Bone marrow (tissue), 2 donors: ENCODE measurements around the gene EPHB2.
"Not testable (repeated sequence)": the region's sequence is repeated elsewhere in the genome, so short reads cannot be mapped to it uniquely, and the experiment has no call there.

Source experiments
- DNase-seq, 2 donors: peaks; one replicate each; lab custom pipeline; 2025; lab: John Stamatoyannopoulos, UW

The EPHB2 gene

DNA sequence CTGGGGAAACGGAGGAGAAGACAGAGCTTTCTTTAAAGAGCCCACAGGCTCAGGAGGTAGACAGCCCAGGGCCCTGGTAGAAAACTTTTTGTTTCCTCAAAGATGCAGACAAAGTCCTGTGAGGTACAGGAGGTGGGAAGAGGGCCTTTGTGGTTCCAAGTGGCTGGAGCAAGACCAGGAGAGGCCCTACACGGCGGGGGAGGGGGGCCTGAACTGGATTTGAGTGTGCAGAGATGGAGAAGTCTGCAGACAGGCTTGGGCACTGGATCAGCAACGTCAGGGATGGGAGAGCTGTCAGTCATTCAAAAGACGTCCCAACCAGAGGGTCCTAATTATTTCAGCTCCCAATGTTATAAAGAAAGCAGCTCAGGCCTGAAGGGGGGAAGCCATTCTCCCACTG is 126.2 kb downstream of the EPHB2 start:
- DNase-seq, result no peak

DNA sequence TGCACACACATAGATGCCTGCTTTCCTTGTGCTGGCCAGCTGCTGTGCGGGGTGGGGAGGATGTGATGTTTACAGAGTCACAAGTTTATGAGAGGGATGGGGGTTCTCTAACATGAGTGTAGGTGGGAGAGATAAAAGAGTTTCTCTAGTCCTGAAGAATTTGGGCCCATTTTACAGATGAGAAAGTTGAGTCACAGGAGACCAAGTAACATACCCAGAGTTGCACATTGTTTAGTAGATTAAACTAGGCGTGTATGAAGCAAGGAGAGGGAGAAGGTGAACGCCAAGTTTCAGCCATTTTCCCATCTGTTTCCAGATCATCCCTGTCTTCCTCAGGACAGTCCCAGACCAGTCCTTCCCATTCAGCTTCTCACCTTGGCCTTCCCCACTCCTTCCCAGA is 126.7 kb downstream of the EPHB2 start:
- DNase-seq, result no peak

DNA sequence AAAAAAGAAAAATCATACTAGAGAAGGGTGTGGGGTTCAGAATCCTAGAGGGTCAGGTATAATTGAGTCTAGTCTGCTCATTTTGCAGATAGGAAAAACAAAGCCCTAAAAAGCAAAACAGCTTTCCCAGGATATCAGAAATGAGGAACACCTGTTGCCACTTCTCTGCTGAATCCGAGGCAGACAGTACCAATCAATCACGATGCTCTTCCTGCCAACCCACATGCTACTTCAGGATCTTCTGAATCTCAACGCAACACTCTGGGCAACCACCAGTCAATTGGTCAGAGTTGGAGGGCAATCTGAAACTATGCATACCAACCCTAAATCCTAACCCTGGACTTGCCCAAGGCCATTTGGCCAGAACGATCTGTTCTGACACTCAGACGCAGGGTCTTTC is 128.3 kb downstream of the EPHB2 start:
- no peak for DNase-seq

DNA sequence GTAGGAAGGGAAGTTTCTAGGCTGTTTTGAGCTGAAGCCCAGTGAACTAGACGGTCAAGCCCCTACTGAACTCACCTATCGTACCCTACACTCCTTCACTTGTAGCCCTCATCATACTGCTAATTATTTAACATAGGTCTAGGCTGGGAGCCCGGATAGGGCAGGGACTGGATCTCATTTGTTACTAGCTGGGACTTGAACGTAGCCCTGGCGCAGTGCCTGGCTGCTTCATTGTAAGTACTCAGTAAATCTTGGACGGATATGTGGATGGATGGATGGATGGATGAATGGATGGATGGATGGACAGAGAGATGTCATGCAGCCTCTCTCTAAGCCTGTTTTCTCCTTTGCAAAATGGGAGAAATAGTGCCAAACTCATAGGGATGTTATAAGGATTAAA is 129.2 kb downstream of the EPHB2 start:
- DNase-seq, result no peak

DNA sequence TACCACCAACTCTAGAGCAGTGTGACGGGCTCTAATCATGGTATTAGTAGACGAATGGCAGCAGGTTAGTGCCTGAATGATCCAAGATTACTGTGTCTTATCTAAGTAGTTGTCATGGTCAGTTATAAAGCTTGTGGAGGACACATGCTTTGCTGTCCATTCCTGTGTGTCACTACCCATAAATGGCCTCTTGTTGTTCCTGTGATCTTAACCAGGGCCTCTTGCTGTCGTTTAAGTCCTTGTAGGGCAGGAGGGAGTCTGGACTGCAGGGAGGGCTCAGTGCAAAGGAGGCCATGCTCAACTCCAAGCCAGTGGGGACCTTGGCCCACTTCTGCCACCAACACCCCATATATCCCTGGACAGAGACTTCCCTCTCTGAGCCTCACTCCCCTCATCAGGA is 130.5 kb downstream of the EPHB2 start:
- DNase-seq, result no peak

DNA sequence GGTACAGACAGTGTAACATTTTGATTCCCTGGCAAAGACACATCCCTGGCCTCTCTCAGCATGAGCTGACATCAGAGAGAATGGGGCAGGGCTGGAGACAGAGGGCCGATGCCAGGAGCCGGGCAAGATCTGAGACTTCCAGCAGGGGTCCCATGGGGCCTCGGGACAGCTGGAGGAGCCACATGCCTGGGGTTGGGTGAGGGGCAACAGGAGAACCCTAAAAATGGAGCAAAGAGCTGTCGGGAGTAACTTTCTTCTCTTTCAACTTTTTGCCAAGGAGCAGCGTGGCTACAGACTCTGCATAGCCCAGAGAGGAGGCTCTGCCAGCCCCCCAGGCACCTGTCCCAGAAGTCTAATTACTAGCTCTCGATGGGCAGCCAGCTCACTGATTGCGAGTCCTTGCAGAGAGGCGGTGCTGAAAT is 131.2 kb downstream of the EPHB2 start:
- no peak for DNase-seq

DNA sequence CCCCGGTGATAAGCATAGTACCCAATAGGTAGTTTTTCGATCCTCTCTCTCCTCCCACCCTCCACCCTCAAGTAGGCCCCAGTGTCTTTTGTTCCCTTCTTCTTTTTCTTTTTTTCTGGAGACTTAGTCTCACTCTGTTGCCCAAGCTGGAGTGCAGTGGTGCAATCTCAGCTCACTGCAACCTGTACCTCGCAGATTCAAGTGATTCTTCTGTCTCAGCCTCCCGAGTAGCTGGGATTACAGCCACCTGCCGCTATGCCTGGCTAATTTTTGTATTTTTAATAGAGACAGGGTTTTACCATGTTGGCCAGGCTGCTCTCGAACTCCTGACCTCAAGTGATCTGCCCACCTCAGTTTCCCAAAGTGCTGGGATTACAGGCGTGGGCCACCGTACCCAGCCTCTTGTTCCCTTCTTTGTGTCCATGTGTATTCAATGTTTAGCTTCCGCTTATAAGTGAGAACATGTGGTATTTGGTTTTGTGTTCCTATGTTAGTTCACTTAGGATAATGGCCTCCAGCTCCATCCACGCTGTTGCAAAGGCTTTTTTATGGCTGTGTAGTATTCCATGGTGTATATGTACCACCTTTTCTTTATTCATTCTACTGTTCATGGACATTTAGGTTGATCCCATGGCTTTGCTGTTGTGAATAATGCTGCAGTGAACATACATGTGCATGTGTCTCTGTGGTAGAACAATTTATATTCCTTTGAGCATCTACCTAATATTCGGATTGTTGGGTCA is 133.0 kb downstream of the EPHB2 start:
- DNase-seq, result not testable (repeated sequence)

DNA sequence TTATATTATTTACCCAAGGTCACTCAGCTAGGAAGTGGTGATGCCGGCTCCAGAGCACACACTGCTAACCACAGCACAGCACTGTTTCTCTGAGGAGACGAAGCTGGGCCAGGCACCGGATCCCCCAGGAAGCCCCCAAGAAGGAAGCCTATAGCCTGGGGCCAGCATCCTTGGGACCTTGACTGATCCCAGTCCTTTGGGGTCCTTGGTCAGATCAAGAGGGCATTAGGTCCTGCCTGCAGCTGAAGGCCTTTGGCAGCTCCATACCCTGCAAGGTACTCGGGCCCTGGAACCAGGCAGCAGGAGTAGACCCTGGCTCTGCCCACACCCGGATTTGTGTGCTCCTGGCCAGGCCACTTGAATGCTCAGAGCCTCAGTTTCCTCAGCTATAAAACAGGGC is 134.0 kb downstream of the EPHB2 start:
- no peak for DNase-seq

DNA sequence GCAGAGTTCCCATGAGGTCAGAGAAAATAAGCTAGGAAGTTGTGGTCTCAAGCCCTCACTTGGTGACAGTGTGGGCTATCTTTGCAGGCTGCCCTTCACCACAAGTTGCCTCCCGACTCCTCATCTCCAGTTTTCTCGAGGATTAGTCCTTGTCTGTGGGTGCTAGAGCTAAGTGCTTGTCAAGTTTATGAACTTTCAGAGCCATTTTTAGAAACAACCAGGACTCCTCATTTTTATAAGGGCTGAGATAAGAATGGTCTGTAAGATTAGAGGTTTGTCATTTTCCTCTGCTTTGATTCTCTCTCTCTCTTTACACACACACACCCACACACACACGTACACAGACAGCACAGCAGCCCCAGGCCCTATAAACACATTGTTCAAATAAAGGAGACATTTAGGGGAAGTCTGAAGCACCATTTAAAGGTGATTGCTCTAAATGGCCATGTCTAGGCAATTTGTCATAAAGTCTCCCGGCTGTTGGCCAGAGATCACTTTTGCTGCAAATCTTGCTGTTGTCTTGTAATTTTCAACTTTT is 134.8 kb downstream of the EPHB2 start:
- no peak for DNase-seq

GRCh38 chr1:22846458-22846857 is 135.8 kb downstream of the EPHB2 start:
- no peak for DNase-seq

GRCh38 chr1:22847249-22847648 is 136.6 kb downstream of the EPHB2 start:
- DNase-seq, result no peak

DNA sequence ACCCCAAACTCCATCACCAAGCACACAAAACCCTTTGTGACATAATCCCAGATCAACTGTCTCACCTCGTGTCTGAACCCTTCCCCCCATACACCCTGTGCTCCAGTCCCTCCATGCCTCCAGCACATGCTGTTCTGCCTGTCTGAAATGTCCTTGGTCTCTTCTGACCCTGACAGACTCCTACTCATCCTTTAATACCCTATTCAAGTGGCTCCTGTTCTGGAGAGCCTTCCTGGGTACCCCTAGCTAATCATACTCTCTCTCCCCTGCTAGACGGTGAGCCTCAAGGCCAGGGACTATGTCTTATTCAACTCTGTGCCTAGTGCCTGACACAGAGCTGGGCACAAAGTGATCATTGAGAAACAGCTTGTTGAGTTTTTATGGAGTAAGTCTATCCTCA is 137.1 kb downstream of the EPHB2 start:
- DNase-seq, result no peak

- DNase-seq, result no peak
Measured at GRCh38 chr1:22848405-22848804, 137.8 kb downstream of the EPHB2 start.

GRCh38 chr1:22849770-22850169 is 139.1 kb downstream of the EPHB2 start:
- DNase-seq, result no peak

DNA sequence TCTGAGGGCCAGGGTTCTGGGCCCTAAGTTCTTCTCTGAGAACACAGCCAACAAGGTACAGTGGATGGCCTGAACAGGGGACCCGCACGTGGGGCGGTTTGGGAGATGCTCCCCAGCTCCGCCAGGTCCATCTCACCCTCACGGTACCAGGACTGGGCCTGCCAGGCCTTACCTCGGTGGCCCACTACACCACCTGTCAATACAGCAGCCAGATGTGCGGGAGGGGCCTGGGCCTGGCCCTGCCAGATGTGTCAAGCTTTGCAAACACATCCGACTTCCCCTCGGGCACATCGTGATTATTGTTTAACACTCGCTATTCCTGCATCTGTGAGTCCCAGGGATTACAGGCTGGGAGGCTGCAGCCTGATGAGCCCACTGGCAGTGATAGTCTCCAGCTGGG is 139.6 kb downstream of the EPHB2 start:
- DNase-seq, result no peak

DNA sequence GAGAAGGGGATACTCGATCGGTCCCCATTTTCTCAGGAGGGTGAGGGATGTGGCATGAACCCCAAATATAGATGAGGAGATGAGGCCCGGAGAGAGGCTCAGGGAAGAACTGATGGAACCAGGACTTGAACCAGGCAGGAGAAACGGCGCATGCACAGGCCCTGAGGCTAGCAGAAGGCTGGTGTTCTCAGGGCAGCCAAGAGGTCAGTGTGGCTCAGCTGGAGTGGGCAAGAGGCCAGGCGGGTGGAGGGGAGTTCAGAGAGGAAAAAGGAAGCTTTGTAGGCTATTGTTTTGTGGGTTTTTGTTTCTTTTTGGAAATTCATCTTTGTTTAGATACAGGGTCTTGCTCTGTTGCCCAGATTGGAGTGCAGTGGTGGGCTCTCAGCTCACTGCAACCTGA is 140.0 kb downstream of the EPHB2 start:
- no peak for DNase-seq

GRCh38 chr1:22851517-22851916 is 140.9 kb downstream of the EPHB2 start:
- no peak for DNase-seq

DNA sequence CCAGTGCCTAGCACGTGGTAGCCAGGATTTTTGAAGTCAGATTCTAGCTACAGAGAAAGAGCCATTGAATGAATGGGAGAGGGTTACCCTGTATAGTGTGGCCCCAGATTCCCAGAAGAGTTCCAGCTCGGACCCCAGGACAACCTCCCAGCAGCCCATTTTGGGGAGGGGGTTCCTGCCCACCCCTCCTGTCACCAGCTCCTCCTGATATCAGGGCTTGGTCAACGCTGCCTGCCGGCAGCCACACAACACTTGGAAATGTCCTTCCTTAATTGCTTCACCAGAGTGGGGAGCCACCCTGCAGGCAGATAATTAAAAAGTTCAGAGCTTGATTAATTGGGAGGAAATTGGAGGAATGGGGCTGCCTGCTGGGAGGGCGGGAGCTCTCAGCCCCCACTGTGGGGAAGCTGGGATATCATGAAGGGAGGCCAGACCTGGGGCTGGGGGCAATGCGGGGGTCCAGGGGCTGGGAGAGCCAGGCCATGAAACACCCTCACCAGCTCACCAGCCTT is 141.6 kb downstream of the EPHB2 start:
- DNase-seq, result no peak

DNA sequence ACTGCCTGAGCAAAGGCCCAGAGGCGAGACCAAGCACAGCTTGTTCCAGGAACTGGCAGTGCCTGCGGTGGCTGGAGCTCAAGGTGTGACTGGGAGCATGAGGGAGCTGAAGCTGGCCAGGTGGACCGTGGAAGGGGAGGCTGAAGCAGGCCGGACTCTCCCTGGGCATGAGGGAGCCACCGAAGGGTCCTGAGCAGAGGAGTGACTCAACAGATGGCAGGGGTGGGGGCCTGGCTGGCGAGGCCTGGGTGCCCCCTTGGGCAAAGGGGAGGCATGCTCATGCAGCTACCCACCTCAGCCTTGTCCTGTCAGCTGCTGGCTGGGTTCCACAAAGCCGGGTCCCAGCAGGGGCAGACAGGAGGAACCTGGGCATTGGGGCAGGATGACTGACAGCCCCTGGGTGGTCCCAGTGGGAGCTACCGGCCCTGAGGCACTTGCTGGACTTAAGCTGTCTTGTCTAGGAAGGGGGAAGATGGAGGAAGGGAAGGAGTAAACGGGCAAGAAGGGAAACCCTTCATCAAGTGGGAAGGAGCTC is 143.1 kb downstream of the EPHB2 start:
- no peak for DNase-seq

DNA sequence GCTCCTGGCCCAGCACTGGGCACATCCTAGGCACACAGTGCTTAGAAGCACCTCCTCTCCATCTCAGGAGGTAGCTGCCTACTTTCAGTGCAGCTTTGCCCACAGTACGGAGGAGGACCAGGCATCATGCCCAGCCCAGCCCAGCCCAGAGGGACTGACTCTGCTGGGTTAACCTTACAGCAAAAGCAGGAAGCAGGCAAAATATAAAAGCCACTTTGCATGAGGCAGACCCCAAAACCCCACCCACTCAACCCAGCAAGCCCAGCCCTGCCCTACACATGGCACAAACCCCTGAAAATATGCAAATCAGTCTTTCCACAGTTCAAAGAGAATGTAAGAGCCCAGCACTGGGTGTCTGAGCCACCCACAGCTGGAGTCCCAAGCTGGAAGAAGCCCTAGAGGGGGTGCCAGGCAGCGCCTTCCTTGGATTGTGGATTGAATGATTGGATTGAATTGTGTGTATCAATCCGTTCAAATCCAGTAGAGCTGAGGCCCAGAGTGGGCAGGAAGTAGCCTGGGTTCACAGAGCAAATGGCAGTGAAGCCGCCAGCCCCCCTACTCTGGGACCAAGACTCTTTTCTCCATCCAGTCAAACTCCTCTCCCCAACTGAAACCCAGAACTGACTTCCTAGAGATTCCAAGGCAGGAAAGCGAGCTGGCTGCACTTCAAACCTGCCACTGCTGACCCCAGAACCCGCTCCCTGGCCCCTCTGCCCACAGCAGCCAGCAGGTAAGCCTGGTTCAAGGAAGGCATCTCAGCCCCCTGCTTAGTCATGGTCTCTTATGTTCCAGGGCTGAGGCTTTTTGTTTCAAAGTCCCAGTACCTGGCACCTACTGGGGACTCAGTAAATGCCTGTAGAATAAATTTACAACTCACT is 144.3 kb downstream of the EPHB2 start:
- no peak for DNase-seq

- no peak for DNase-seq
Measured at GRCh38 chr1:22855668-22856606, 145.3 kb downstream of the EPHB2 start.

GRCh38 chr1:22857661-22858060 is 147.0 kb downstream of the EPHB2 start:
- no peak for DNase-seq
